Measurements from ENCODE around the gene ZNF106.

ZNF106 gene

GRCh38 chr15:42510258-42511006 lies 19.5 kb upstream of the ZNF106 start:
- no peak for DNase-seq (ENCODE audit: low read depth, low spot score)
- ChIA-PET POLR2A (interaction anchor here (0.9 kb wide), 1 partner anchor 15 kb away, joined by 3 read pairs; no protein-coding TSS in a partner anchor), CTCF (interaction anchor here (1.0 to 1.6 kb wide), 3 partner anchors 8 to 11 kb away, joined by 3 to 6 read pairs (median 3); no protein-coding TSS in a partner anchor)
- no peak for TF ChIP-seq CTCF (IDR thresholded peaks at IDR 0.05; ENCODE audit: insufficient read depth, low read length, missing control alignments)
- no peak overlapping the region for H3K4me3 ChIP-seq (ENCODE audit: low read depth, low read length)

GRCh38 chr15:42508263-42508690 lies 17.3 kb upstream of the ZNF106 start:
- DNase-seq (ENCODE audit: low read depth, low spot score), result no peak
- POLR2A ChIA-PET, result no interaction called here
- CTCF ChIA-PET, result no interaction called here
- H3K4me3 ChIP-seq (ENCODE audit: low read depth, low read length), result no peak overlapping the region
- no peak for TF ChIP-seq CTCF (IDR thresholded peaks at IDR 0.05; ENCODE audit: insufficient read depth, low read length, missing control alignments)

- DNase-seq (ENCODE audit: low read depth, low spot score), result no peak
- no peak overlapping the region for H3K4me3 ChIP-seq (ENCODE audit: low read depth, low read length)
- CTCF ChIA-PET, result no interaction called here
- POLR2A ChIA-PET, result no interaction called here
- TF ChIP-seq CTCF (IDR thresholded peaks at IDR 0.05; ENCODE audit: insufficient read depth, low read length, missing control alignments), result no peak
Measured at GRCh38 chr15:42507514-42507913, 16.6 kb upstream of the ZNF106 start.

- ChIA-PET CTCF (no interaction called here), POLR2A (interaction anchor here (0.9 kb wide), 1 partner anchor 10 kb away, joined by 4 read pairs; the partner anchor contains the start of gene SNAP23)
- no peak overlapping the region for H3K4me3 ChIP-seq (ENCODE audit: low read depth, low read length)
- DNase-seq (ENCODE audit: low read depth, low spot score), result no peak
- TF ChIP-seq CTCF (IDR thresholded peaks at IDR 0.05; ENCODE audit: insufficient read depth, low read length, missing control alignments), result no peak
Measured at GRCh38 chr15:42504631-42505030, 13.7 kb upstream of the ZNF106 start.

GRCh38 chr15:42503825-42504224 lies 12.9 kb upstream of the ZNF106 start:
- CTCF ChIA-PET, result no interaction called here
- no peak for DNase-seq (ENCODE audit: low read depth, low spot score)
- POLR2A ChIA-PET, result no interaction called here
- TF ChIP-seq CTCF (IDR thresholded peaks at IDR 0.05; ENCODE audit: insufficient read depth, low read length, missing control alignments), result no peak
- H3K4me3 ChIP-seq (ENCODE audit: low read depth, low read length), result no peak overlapping the region

GRCh38 chr15:42502477-42502876 lies 11.5 kb upstream of the ZNF106 start:
- POLR2A ChIA-PET, result no interaction called here

More at GRCh38 chr15:42502477-42502876, 11.5 kb upstream of the ZNF106 start:
- H3K4me3 ChIP-seq (ENCODE audit: low read depth, low read length), result no peak overlapping the region
- no peak for DNase-seq (ENCODE audit: low read depth, low spot score)
- CTCF ChIA-PET, result no interaction called here
- TF ChIP-seq CTCF (IDR thresholded peaks at IDR 0.05; ENCODE audit: insufficient read depth, low read length, missing control alignments), result no peak
